ENCODE measurements around the gene GHRL.

- TF ChIP-seq, protein P1, sequence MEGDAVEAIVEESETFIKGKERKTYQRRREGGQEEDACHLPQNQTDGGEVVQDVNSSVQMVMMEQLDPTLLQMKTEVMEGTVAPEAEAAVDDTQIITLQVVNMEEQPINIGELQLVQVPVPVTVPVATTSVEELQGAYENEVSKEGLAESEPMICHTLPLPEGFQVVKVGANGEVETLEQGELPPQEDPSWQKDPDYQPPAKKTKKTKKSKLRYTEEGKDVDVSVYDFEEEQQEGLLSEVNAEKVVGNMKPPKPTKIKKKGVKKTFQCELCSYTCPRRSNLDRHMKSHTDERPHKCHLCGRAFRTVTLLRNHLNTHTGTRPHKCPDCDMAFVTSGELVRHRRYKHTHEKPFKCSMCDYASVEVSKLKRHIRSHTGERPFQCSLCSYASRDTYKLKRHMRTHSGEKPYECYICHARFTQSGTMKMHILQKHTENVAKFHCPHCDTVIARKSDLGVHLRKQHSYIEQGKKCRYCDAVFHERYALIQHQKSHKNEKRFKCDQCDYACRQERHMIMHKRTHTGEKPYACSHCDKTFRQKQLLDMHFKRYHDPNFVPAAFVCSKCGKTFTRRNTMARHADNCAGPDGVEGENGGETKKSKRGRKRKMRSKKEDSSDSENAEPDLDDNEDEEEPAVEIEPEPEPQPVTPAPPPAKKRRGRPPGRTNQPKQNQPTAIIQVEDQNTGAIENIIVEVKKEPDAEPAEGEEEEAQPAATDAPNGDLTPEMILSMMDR (conservative IDR thresholded peaks at IDR 0.05; ENCODE audit: low read depth, low read length) = no peak
- TF ChIP-seq EZH2 (IDR thresholded peaks at IDR 0.05; ENCODE audit: borderline replicate concordance, low read depth, low read length, poor library complexity, severe bottlenecking) = no peak
Measured at GRCh38 chr3:10328460-10329071, 35.8 kb upstream of the GHRL start.

Data from A673 (cell line).